Bronchial epithelial cell (primary cell): ENCODE results near the gene PRTFDC1. TPM values are rescaled to one million over a fixed set of nuclear protein-coding genes. Genes with fewer than 3 reads are reported as not detected.

Experiments
- DNase-seq: peaks from one replicate; pipeline ENCODE4 v3.0.0-alpha.2; 2010; ENCODE audit warnings: low read depth
- FAIRE-seq: peaks from 2 replicates; lab custom pipeline; 2011; peaks lifted over from hg19 to GRCh38; lab: Jason Lieb, UNC
- H3K27me3 ChIP-seq: 2 replicates; pipeline ENCODE4 v1.5.1; 2011; ENCODE audit warnings: low read length; ENCODE audit not compliant: control insufficient read depth, insufficient read depth
- H3K36me3 ChIP-seq: 2 replicates; pipeline ENCODE4 v1.5.1; 2011; ENCODE audit warnings: low read length; ENCODE audit not compliant: control insufficient read depth, insufficient read depth
- H3K4me3 ChIP-seq: 2 replicates; pipeline ENCODE4 v1.5.1; 2011; ENCODE audit warnings: mild to moderate bottlenecking, low read depth, low read length, control low read depth
- total RNA-seq: library from RNA; depleted of rRNA; stranded (reverse); fragments of >200 nt; gene quantifications from 2 replicates; pipeline ENCODE4 v1.2.1, GENCODE V29; 2014
- TF ChIP-seq, protein P1 (sequence below): IDR thresholded peaks from 2 replicates; pipeline ENCODE4 v1.5.1; 2011; ENCODE audit warnings: mild to moderate bottlenecking, moderate library complexity, low read length, control low read depth, inconsistent platforms; ENCODE audit not compliant: insufficient read depth, severe bottlenecking

Gene PRTFDC1
- total RNA-seq, 1 donor from 2014 or later, result 5.5 TPM

DNA sequence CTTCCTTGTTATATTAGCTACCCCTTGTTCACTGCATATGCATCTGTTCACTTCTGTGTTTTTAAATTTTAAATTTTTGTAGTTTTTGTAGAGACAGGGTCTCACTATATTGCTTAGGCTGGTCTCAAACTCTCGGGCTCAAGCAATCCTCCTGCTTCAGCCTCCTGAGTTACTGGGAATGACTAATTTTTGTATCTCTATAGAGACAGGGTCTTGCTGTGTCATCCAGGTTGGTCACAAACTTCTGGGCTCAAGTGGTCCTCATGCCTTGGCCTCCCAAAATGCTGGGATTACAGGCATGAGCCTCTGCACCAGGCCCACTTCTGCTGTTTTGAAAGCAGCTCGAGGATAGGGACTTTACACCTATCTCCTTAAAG is 64.6 kb downstream of the PRTFDC1 start:
- H3K27me3 ChIP-seq, result no peaks in the 10 kb centered on the region
- no peak for FAIRE-seq
- DNase-seq, result no peak
- no peaks in the 10 kb centered on the region for H3K36me3 ChIP-seq
- H3K4me3 ChIP-seq, result no peak overlapping the region
- TF ChIP-seq, protein P1, sequence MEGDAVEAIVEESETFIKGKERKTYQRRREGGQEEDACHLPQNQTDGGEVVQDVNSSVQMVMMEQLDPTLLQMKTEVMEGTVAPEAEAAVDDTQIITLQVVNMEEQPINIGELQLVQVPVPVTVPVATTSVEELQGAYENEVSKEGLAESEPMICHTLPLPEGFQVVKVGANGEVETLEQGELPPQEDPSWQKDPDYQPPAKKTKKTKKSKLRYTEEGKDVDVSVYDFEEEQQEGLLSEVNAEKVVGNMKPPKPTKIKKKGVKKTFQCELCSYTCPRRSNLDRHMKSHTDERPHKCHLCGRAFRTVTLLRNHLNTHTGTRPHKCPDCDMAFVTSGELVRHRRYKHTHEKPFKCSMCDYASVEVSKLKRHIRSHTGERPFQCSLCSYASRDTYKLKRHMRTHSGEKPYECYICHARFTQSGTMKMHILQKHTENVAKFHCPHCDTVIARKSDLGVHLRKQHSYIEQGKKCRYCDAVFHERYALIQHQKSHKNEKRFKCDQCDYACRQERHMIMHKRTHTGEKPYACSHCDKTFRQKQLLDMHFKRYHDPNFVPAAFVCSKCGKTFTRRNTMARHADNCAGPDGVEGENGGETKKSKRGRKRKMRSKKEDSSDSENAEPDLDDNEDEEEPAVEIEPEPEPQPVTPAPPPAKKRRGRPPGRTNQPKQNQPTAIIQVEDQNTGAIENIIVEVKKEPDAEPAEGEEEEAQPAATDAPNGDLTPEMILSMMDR, result no peak

DNA sequence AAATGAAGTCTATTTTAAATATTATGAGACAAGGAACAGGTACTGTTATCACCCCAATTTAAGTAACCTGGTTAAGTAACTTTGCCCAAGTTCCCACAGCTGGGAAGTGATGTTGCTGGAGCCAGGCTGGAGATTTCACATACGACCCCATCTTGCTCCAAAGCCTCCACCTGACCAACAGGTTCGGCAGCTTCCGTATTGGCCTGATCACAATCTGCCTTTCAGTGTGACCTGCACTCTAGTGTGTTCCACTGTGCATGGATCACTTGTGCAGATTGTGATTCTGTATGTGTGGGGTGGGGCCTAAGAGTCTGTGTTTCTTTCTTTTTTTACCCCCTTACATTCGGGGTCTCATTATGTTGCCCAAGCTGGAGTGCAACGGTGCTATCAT is 66.1 kb downstream of the PRTFDC1 start:
- FAIRE-seq (no peak), DNase-seq (no peak)
- Histone ChIP-seq H3K36me3 (no peaks in the 10 kb centered on the region), H3K27me3 (no peaks in the 10 kb centered on the region), H3K4me3 (no peak overlapping the region)
- TF ChIP-seq, protein P1, result no peak

DNA sequence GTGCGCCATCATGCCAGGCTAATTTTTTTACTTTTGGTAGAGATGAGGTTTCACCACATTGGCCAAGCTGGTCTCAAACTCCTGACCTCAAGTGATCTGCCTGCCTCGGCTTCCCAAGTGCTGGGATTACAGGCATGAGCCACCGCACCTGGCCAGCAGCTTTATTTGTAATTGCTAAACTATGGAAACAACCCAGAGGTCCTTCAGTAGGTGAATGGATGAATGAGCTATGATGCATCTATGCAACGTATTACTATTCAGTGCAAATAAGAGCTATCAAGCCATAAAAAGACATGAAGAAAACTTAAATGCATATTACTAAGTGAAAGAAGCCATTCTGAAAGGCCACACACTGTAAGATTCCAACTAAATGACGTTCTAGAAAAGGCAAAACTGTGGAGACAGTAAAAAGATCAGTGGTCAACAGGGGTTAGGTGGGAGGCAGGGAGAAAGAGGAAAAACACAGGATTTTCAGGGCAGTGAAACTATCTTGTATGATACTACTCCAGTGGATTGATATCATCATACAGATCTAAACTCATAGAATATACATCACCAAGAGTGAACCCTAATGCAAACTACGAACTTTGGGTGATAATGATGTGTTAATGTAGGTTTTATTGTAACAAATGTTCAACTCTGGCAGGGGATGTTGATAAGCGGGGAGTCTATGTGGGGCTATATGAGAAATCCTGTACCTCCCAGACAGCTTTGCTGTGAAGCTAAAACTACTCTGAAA is 66.7 kb downstream of the PRTFDC1 start:
- FAIRE-seq (no peak), DNase-seq (no peak)
- Histone ChIP-seq H3K27me3 (no peaks in the 10 kb centered on the region), H3K4me3 (no peak overlapping the region), H3K36me3 (no peaks in the 10 kb centered on the region)
- TF ChIP-seq, protein P1, result no peak

- FAIRE-seq, result no peak
These were observed 67.6 kb downstream of the PRTFDC1 start for GRCh38 chr10:24884793-24885192.

GRCh38 chr10:24884316-24884715 is 68.1 kb downstream of the PRTFDC1 start:
- no peak for FAIRE-seq
- Histone ChIP-seq H3K36me3 (no peaks in the 10 kb centered on the region), H3K4me3 (no peak overlapping the region), H3K27me3 (no peaks in the 10 kb centered on the region)
- TF ChIP-seq, protein P1, result no peak
- no peak for DNase-seq

More at GRCh38 chr10:24884793-24885192, 67.6 kb downstream of the PRTFDC1 start:
- Histone ChIP-seq H3K27me3 (no peaks in the 10 kb centered on the region), H3K36me3 (no peaks in the 10 kb centered on the region), H3K4me3 (no peak overlapping the region)
- DNase-seq, result peak; percentile 43
- TF ChIP-seq, protein P1, result no peak

- FAIRE-seq (no peak), DNase-seq (no peak)
- TF ChIP-seq, protein P1, result no peak
- Histone ChIP-seq H3K4me3 (no peak overlapping the region), H3K36me3 (no peaks in the 10 kb centered on the region), H3K27me3 (no peaks in the 10 kb centered on the region)
These were observed 69.2 kb downstream of the PRTFDC1 start for GRCh38 chr10:24883176-24883575.
